ENCODE measurements around the gene BRPF3.

Gene BRPF3

DNA sequence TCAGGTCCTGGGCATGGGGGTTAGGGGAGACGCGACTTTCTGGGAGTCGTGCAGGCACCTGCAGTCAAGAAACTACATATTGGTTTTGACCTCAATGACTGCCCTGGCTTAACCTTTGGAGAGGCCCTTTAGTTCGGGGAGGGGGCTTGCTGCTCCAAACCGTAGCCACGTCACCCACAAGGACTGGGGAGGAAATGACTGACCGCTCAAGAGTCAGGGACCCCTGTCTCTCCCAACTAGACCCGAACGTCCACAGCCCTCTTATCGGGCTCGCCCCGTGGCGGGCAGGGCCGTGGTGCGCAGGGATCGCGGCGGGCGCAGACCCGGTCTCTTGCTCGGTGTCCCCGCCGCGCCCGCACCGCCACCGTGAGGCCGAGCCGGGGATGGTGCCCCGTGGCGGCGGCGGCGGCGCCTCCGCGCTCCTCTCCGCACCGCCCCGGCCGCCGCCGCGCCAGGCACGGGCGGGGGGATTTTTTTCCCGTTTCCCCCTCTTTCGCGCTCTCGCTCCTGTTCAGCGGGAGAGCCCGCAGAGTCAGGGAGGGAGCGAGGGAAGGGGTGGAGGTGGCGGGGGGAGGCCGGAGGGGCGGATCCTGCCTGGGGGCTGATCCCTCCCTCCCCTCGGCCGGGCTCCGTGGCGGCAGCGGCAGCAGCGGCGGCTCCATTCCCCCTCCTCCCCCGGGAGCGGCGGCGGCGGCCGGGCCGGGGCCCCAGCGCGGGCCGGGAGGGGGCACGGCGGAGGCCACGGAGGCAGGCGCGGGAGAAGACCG, at the start of gene BRPF3:
Gene BRPF3 (plus strand): TSS at position 632 of the 767 bp plus-strand sequence. CDS start 3,579 bp downstream, outside the sequence.
- Mint-ChIP-seq H3K27ac (peak within 1 kb of the TSS; percentile 87), H3K9me3 (peaks cover 4% of the 10 kb centered on the region), H3K27me3 (no peaks in the 10 kb centered on the region), H3K36me3 (ENCODE audit: low read depth) (peaks cover 13% of the 10 kb centered on the region), H3K4me1 (ENCODE audit: low read depth) (peaks cover 14% of the 10 kb centered on the region), H3K4me3 (peak within 1 kb of the TSS; percentile 88)
- intact Hi-C loops (cut with micrococcal nuclease), result loop anchor here (1.0 to 2.0 kb wide), 2 partner anchors 72 to 169 kb away; partner anchors contain the start of gene MAPK14

DNA sequence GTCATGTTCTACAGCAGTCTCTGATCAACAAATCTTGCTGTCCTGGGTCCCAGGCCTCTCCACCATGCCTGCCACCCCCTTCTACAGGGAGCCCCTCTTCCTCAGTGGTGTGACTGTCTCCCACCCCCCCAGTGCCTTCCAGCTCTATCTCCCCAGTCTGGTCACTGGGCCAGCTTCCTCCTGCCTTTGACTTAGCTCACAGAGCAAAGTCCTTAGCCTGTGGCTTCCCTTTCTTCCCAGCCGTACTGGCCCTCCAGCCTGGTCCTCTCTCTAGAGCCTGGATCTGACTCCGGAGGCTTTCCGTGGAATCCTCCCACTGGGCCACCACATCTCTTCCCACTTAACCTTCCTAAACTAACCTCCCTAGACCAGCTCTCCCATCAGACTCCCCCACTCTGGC, 49.2 kb upstream of the BRPF3 start:
- Mint-ChIP-seq H3K4me1 (ENCODE audit: low read depth) (peaks cover 64% of the 10 kb centered on the region), H3K36me3 (ENCODE audit: low read depth) (peaks cover 2% of the 10 kb centered on the region), H3K9me3 (peaks cover 8% of the 10 kb centered on the region), H3K4me3 (no peak overlapping the region), H3K27ac (peak overlapping the region; percentile 82), H3K27me3 (peaks cover 1% of the 10 kb centered on the region)
- intact Hi-C loops (cut with micrococcal nuclease), result no loop called here

DNA sequence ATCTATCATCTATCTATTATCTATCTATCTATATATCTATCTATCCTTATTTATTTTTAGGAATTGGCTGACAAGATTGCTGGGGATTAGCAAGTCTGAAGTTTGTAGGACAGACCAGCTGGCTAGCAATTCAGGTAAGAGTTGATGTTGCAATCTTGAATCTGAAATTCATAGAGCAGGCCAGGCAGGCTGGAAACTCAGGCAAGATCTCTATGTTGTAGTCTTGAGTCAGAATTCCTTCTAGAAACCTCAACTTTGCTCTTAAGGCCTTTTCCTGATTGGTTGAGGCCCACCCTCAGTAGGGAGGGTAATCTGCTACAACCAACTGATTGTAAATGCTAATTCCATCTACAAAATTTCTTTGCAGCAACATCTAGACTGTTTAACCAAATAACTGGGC, 47.1 kb upstream of the BRPF3 start:
- no peak overlapping the region for H3K4me3 Mint-ChIP-seq
- H3K27me3 Mint-ChIP-seq, result peaks cover 1% of the 10 kb centered on the region
- peaks cover 14% of the 10 kb centered on the region for H3K9me3 Mint-ChIP-seq
- no peaks in the 10 kb centered on the region for H3K36me3 Mint-ChIP-seq (ENCODE audit: low read depth)
- peak overlapping the region; percentile 75 for H3K27ac Mint-ChIP-seq
- intact Hi-C loops (cut with micrococcal nuclease), result no loop called here
- H3K4me1 Mint-ChIP-seq (ENCODE audit: low read depth), result peaks cover 68% of the 10 kb centered on the region

DNA sequence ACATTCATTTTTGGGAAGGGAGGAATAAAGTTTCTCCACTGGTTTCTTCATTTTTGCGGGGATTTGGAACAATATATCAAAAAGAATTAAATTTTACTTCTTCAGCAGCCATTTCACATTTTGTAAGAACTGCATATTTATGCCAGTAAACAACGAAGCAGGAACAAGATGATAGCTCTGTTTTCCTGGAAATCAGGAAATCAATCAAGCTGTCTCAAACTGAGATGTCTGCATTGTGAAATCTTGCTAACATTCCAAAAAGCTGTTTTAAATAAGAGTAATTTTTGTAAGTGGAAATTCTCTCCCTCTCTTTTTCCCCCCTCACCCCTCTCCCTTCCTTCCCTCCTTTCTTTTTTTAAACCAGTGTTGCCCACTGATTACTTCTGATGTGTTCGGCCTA, 46.3 kb upstream of the BRPF3 start:
- Mint-ChIP-seq H3K27ac (peak overlapping the region; percentile 75), H3K4me3 (no peak overlapping the region), H3K4me1 (ENCODE audit: low read depth) (peaks cover 65% of the 10 kb centered on the region), H3K36me3 (ENCODE audit: low read depth) (peaks cover 4% of the 10 kb centered on the region), H3K9me3 (peaks cover 21% of the 10 kb centered on the region), H3K27me3 (peaks cover 1% of the 10 kb centered on the region)
- intact Hi-C loops (cut with micrococcal nuclease), result no loop called here

DNA sequence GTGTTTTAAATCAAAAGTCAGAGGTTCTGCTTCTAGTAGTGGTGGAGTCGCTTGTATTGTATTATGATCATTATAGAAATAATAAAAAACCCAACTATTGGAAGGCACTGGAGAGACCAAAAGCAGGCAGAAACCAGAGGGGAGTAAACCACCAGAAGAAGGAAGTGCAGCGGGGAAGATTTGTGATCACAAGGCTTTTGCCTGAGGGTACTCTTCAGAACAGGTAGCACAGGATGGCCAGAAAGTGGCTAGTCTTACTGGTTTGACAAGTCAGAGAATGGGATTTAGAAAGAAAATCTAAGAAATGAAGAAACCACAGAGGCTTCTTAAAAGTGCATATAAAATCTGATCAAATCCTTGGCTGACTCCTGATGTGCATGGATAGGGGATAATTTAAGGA, 42.3 kb upstream of the BRPF3 start:
- Mint-ChIP-seq H3K9me3 (peaks cover 27% of the 10 kb centered on the region), H3K4me3 (no peak overlapping the region), H3K4me1 (ENCODE audit: low read depth) (peaks cover 49% of the 10 kb centered on the region), H3K36me3 (ENCODE audit: low read depth) (peaks cover 15% of the 10 kb centered on the region), H3K27me3 (no peaks in the 10 kb centered on the region), H3K27ac (peak overlapping the region; percentile 67)
- intact Hi-C loops (cut with micrococcal nuclease), result no loop called here

DNA sequence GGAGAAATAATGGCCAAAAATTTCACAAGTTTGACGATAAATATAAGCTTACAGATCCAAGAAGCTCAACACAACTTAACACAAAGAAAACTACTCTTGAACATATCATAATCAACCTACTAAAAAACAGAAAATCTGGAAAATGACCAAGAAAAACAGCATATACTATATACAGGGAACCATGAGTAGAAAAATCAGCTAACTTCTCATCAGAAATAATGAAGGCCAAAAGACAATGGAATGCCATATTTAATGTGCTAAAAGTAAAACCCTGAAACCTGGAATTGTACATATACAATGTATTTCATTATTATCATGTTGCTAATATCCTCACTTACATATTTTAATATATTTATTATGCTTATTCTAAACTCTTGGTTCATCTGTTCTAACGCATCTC, 40.9 kb upstream of the BRPF3 start:
- H3K36me3 Mint-ChIP-seq (ENCODE audit: low read depth), result peaks cover 15% of the 10 kb centered on the region
- intact Hi-C loops (cut with micrococcal nuclease), result no loop called here
- no peaks in the 10 kb centered on the region for H3K27me3 Mint-ChIP-seq
- no peak overlapping the region for H3K4me3 Mint-ChIP-seq
- peaks cover 27% of the 10 kb centered on the region for H3K9me3 Mint-ChIP-seq
- no peak overlapping the region for H3K27ac Mint-ChIP-seq
- peaks cover 38% of the 10 kb centered on the region for H3K4me1 Mint-ChIP-seq (ENCODE audit: low read depth)

DNA sequence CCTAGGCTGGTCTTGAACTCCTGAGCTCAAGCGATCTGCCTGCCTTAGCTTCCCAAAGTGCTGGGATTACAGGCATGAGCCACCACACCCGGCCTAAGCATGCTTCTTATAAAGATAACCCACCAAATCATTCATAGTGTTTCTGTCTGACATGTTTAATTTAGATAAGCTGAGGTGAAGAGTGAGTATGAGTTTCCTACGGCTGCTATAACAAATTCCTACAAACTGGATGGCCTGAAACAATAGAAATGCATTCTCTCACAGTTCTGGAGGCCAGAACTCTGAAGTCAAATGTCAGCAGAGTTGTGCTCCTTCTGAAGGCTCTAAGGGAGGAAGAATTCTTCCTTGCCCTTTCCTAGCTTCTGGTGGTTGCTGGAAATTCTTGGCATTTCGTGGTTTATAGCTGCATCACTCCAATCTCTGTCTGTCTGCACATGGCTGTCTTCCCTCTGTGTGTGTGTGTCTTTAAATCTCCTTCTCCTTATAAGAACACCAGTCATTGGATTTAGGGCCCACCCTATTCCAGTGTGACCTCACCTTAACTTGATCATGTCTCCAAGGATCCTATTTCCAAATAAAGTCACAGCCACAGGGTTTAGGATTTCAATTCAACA, 36.3 kb upstream of the BRPF3 start:
- Mint-ChIP-seq H3K27me3 (no peaks in the 10 kb centered on the region), H3K4me3 (no peak overlapping the region), H3K4me1 (ENCODE audit: low read depth) (peaks cover 10% of the 10 kb centered on the region), H3K27ac (no peak overlapping the region), H3K36me3 (ENCODE audit: low read depth) (peaks cover 12% of the 10 kb centered on the region), H3K9me3 (peaks cover 14% of the 10 kb centered on the region)
- intact Hi-C loops (cut with micrococcal nuclease), result no loop called here

DNA sequence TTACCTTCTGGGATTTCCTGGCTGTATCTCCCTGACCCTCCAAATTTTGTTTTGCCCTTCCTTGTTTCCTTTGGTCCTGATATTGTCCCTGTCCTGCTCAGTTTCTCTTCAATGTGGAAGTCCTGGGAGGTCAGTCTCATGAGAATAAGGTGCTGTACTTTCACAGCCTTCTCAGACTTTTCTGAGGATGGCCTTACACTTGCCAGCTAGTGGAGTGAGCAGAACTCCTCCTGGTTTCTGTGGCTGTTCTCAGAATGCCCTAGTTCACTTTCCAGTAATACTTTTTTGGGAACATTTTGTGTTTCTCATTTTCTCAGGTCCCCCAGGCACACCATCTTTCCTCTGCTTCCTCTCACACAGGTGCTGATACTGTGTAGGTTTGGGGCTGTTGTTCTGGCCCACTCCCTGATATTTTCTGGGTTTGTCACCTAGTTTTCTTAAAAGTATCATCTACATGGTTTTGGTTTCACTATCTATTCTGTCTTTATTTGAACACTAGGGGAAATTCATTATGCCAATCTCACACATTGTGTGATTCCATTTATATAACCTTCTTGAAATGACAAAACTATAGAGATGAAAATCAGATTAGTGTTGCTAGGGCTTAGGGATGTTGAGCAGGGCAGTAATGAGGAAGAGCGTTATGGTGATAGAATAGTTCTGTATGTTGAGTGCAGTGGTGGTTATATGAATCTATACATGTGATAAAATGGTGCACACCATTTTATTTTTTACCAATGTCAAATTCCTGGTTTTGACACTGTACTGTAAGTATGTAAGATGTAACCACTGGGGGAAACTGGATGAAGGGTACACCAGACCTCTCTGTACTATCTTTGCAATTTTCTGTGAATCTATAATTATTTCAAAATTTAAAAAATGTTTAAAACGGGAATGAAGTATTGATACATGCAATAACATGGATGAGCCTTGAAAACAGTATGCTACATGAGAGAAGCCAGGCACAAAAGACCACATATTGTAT, 27.2 kb upstream of the BRPF3 start:
- intact Hi-C loops (cut with micrococcal nuclease), result no loop called here
- Mint-ChIP-seq H3K36me3 (ENCODE audit: low read depth) (no peaks in the 10 kb centered on the region), H3K4me3 (no peak overlapping the region), H3K9me3 (no peaks in the 10 kb centered on the region), H3K4me1 (ENCODE audit: low read depth) (peaks cover 12% of the 10 kb centered on the region), H3K27ac (no peak overlapping the region), H3K27me3 (no peaks in the 10 kb centered on the region)

DNA sequence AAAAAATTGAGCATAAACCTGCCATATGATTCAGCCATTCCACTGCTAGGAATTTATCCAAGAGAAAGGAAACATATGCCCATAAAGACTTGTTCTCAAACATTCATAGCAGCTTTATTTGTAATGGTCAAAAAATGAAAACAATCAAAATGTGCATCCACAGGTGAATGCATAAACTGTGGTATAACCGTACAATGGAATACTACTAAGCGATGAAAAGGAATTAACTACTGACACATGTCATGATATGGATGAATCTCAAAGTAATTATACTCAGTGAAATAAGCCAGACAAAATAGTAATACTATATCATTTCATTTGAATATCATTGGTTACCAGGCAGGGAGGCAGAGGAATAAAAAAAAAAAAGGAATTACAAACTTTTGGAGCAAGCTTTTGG, 25.8 kb upstream of the BRPF3 start:
- Mint-ChIP-seq H3K9me3 (no peaks in the 10 kb centered on the region), H3K4me3 (no peak overlapping the region), H3K27ac (no peak overlapping the region), H3K27me3 (no peaks in the 10 kb centered on the region), H3K36me3 (ENCODE audit: low read depth) (no peaks in the 10 kb centered on the region), H3K4me1 (ENCODE audit: low read depth) (peaks cover 12% of the 10 kb centered on the region)
- intact Hi-C loops (cut with micrococcal nuclease), result no loop called here

DNA sequence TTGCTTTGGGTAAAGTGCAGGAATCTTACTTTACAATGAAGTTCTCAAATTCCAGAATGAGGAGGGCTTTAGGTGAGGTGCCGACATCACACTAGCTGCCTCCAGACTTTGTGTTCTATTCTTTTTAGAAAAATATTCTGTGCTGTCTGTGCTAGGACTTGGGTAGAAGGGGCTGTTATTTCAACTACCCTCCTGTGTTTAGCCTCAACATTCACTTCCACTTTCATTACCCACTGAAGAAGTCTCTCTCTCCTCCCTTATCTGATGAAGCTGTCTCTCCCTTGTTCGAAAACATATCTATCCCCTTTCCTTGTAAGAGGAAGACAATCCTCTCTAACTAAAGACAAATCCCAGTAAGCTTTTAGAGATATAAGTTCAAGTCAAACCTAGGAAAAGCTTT, 25.0 kb upstream of the BRPF3 start:
- no peak overlapping the region for H3K4me3 Mint-ChIP-seq
- peaks cover 12% of the 10 kb centered on the region for H3K4me1 Mint-ChIP-seq (ENCODE audit: low read depth)
- no peaks in the 10 kb centered on the region for H3K9me3 Mint-ChIP-seq
- H3K27me3 Mint-ChIP-seq, result no peaks in the 10 kb centered on the region
- no peak overlapping the region for H3K27ac Mint-ChIP-seq
- intact Hi-C loops (cut with micrococcal nuclease), result no loop called here
- H3K36me3 Mint-ChIP-seq (ENCODE audit: low read depth), result no peaks in the 10 kb centered on the region

DNA sequence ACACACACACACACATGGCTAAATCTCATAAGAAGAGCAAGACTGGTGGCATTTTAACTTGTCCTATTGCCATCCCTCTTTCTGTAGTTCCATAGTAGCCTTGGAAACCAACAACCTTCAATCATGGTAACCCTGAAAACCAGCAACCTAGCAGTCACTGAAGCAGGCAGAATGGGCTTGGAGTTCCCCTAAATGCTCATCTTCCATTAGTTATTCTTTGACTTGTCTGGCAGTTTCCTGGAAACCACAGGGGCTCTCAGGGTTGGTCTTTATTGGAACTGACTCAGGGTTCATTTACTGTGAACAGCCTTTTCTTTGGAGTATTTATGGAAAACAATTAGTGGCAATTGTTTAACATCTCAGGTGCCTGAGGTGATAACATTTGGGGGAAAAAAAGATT, 19.4 kb upstream of the BRPF3 start:
- Mint-ChIP-seq H3K36me3 (ENCODE audit: low read depth) (peaks cover 6% of the 10 kb centered on the region), H3K9me3 (peaks cover 22% of the 10 kb centered on the region), H3K4me1 (ENCODE audit: low read depth) (no peaks in the 10 kb centered on the region), H3K27ac (no peak overlapping the region), H3K27me3 (no peaks in the 10 kb centered on the region), H3K4me3 (no peak overlapping the region)
- intact Hi-C loops (cut with micrococcal nuclease), result no loop called here

DNA sequence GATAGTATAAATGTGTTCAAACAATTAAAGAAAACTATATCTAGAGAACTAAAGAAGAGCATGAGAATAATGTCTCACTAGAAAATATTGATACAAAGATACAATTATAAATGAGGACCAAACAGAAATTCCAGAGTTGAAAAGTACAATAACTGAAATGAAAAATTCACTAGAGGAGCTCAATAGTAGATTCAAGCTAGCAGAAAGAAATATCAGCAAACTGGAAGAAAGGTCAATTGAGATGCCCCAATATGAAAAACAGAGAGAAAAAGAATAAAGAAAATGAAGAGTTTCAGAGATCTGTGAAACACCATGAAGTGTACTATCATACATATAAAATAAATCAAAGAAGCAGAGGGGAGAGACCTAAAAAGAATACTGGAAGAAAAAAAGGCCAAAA, 18.0 kb upstream of the BRPF3 start:
- Mint-ChIP-seq H3K27ac (no peak overlapping the region), H3K4me3 (no peak overlapping the region), H3K9me3 (peaks cover 22% of the 10 kb centered on the region), H3K4me1 (ENCODE audit: low read depth) (no peaks in the 10 kb centered on the region), H3K27me3 (no peaks in the 10 kb centered on the region), H3K36me3 (ENCODE audit: low read depth) (peaks cover 6% of the 10 kb centered on the region)
- intact Hi-C loops (cut with micrococcal nuclease), result no loop called here

DNA sequence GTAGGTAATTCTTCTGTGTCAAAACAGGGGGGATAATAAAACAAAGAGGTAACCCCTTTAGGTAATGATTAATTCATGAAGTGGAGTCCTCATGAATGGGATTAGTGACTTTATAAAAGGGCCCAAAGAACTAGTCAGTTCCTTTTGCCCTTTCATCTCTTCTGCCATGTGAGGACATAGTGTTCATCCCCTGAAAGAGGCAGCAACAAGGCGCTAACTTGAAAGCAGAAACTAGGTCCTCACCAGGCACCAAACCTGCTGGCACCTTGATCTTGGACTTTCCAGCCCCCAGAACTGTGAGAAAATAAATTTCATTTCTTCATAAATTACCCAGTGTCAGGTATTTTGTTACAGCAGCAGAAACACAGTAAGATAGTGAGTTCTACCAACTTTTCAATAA, 16.4 kb upstream of the BRPF3 start:
- intact Hi-C loops (cut with micrococcal nuclease), result no loop called here
- H3K4me3 Mint-ChIP-seq, result no peak overlapping the region
- no peaks in the 10 kb centered on the region for H3K27me3 Mint-ChIP-seq
- no peak overlapping the region for H3K27ac Mint-ChIP-seq
- H3K9me3 Mint-ChIP-seq, result peaks cover 22% of the 10 kb centered on the region
- H3K36me3 Mint-ChIP-seq (ENCODE audit: low read depth), result peaks cover 6% of the 10 kb centered on the region
- H3K4me1 Mint-ChIP-seq (ENCODE audit: low read depth), result no peaks in the 10 kb centered on the region

DNA sequence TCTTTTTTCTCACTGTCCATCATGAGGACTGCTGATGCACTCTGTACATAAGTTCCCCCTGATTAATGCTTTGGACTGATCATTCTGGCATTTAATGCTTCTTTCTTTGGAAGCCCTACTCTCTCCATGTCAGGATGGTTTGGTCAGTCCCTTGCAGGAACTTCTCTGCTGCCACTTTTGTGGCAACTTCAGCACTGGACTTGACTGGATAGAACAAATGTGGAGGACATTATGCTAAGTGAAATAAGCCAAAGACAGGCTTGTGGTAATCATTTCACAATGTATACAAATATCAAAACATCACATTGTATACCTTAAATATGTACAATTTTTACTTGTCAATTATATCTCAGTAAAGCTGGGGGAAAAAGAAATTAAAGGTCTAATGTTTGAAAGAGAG, 12.2 kb upstream of the BRPF3 start:
- intact Hi-C loops (cut with micrococcal nuclease), result no loop called here
- Mint-ChIP-seq H3K4me3 (no peak overlapping the region), H3K9me3 (peaks cover 9% of the 10 kb centered on the region), H3K27me3 (no peaks in the 10 kb centered on the region), H3K36me3 (ENCODE audit: low read depth) (no peaks in the 10 kb centered on the region), H3K4me1 (ENCODE audit: low read depth) (peaks cover 13% of the 10 kb centered on the region), H3K27ac (no peak overlapping the region)

Measured in dendritic cell treated with granulocyte-macrophage colony-stimulating factor and Interleukin-4, amounts not matched to agents 40 ng/mL and 50 ng/mL, for 4 days (primary cell).